Caco-2 (cell line): Measurements from ENCODE around the gene HMCN2. TPM values are rescaled to one million over a fixed set of nuclear protein-coding genes. Genes with fewer than 3 reads are reported as not detected.

Experiments
- Bru-seq: library from RNA; stranded (reverse); fragments of 400-500 nt; gene quantifications from one replicate; lab custom pipeline; 2021; lab: Mats Ljungman, UMichigan
- BruChase-seq, 2 experiments: library from RNA; stranded (reverse); fragments of 400-500 nt; gene quantifications; one replicate each; lab custom pipeline; 2021; lab: Mats Ljungman, UMichigan
- BruUV-seq: library from RNA; stranded (reverse); fragments of 400-500 nt; replicated peaks from 2 replicates; lab custom pipeline; 2021; lab: Mats Ljungman, UMichigan
- CTCF ChIA-PET: fragments of 300-600 bp; sonication (Branson Sonifier 250); formaldehyde crosslinking; loops from one replicate; lab custom pipeline; 2022; ENCODE audit warnings: antibody characterized with exemption; lab: Charles Lee
- POLR2A ChIA-PET: fragments of 300-600 bp; sonication (Branson Sonifier 250); formaldehyde crosslinking; loops from one replicate; lab custom pipeline; 2022; ENCODE audit warnings: antibody characterized with exemption; lab: Charles Lee
- DNase-seq, 2 experiments: peaks; one replicate each; pipeline versions ENCODE4 v3.0.0 to v3.0.0-alpha.2; 2020 to 2022
- H3K27me3 ChIP-seq: replicated peaks from 2 replicates; pipeline ENCODE4 v1.6.0; 2011; ENCODE audit warnings: low read length; ENCODE audit not compliant: control insufficient read depth, insufficient read depth
- H3K36me3 ChIP-seq: 2 replicates; pipeline ENCODE4 v1.5.1; 2011; ENCODE audit warnings: low read length; ENCODE audit not compliant: control insufficient read depth, insufficient read depth
- H3K4me1 ChIP-seq: fragments of 250-450 bp; sonication (Bioruptor Pico); 2 replicates; pipeline ENCODE4 v1.5.1; 2020; ENCODE audit warnings: mild to moderate bottlenecking
- H3K4me3 ChIP-seq: 2 replicates; pipeline ENCODE4 v1.5.1; 2011; ENCODE audit warnings: low read depth, mild to moderate bottlenecking, control low read depth, low read length
- H3K9me3 ChIP-seq: fragments of 250-450 bp; sonication (Bioruptor Pico); 2 replicates; pipeline ENCODE4 v1.5.1; 2020; ENCODE audit warnings: mild to moderate bottlenecking, moderate library complexity
- H3K27ac Mint-ChIP-seq: one replicate; pipeline ENCODE4 v1.8.0; 2022; ENCODE audit warnings: mixed read lengths; ENCODE audit not compliant: unreplicated experiment
- H3K27me3 Mint-ChIP-seq: one replicate; pipeline ENCODE4 v1.8.0; 2022; ENCODE audit warnings: mixed read lengths; ENCODE audit not compliant: insufficient read depth, unreplicated experiment
- H3K36me3 Mint-ChIP-seq: one replicate; pipeline ENCODE4 v1.8.0; 2022; ENCODE audit warnings: mild to moderate bottlenecking, mixed read lengths; ENCODE audit not compliant: insufficient read depth, unreplicated experiment
- H3K4me1 Mint-ChIP-seq: one replicate; pipeline ENCODE4 v1.8.0; 2022; ENCODE audit warnings: low read depth, mixed read lengths; ENCODE audit not compliant: unreplicated experiment
- H3K4me3 Mint-ChIP-seq: one replicate; pipeline ENCODE4 v1.8.0; 2022; ENCODE audit warnings: mild to moderate bottlenecking, moderate library complexity, mixed read lengths; ENCODE audit not compliant: unreplicated experiment
- H3K9me3 Mint-ChIP-seq: one replicate; pipeline ENCODE4 v1.8.0; 2022; ENCODE audit warnings: mixed read lengths; ENCODE audit not compliant: unreplicated experiment
- CTCF ChIP-seq, 2 experiments: fragments of 200-600 bp in 1 of 2; IDR thresholded peaks; 1 replicate in 1 of 2; 2 replicates in 1 of 2; pipeline versions ENCODE4 v1.5.1 to v1.8.0; 2011 to 2022; ENCODE audit warnings: antibody characterized with exemption in 1 of 2, control low read depth in 1 of 2, inconsistent platforms in 1 of 2, low read depth in 1 of 2, low read length in 1 of 2, mild to moderate bottlenecking in 1 of 2, moderate library complexity in 1 of 2; ENCODE audit not compliant: insufficient read depth in 1 of 2, severe bottlenecking in 1 of 2, unreplicated experiment in 1 of 2
- intact Hi-C: fragments of 100-400 bp; cut with micrococcal nuclease; formaldehyde crosslinking; loops from one replicate; pipeline ENCODE4 v1.10.0; 2022; ENCODE audit not compliant: unreplicated experiment
- long read RNA-seq: library from polyadenylated mRNA; stranded (forward); transcript quantifications from one replicate; pipeline ENCODE4 v2.0.0, GENCODE V29; 2022
- total RNA-seq: library from RNA; stranded (reverse); gene quantifications from 2 replicates; pipeline ENCODE4 v1.2.3, GENCODE V29; 2022

HMCN2 gene
- total RNA-seq = 0.41 and 0.53 TPM in 2 replicates
- percentile 3 among the genes with signal in this experiment for Bru-seq, nascent RNA
- percentile 5 among the genes with signal in this experiment for BruChase-seq, experiment 1, labeled RNA remaining after a 2-hour chase
- BruChase-seq, experiment 2, labeled RNA remaining after a 6-hour chase = percentile 5 among the genes with signal in this experiment
- long read RNA-seq, partial matches to known transcripts = 0 of 1 reads
- long read RNA-seq, other reads (novel, unspliced or antisense) = 1 of 1 reads

GRCh38 chr9:130265431-130266235 is at the start of gene HMCN2:
Gene HMCN2 (plus strand): TSS chr9:130265760. CDS start chr9:130265879, 119 bp downstream.
- intact Hi-C loops = no loop called here
- no peak within 1 kb of the TSS for H3K27ac Mint-ChIP-seq
- peak within 1 kb of the TSS; percentile 35 for H3K4me3 Mint-ChIP-seq
- no peak within 1 kb of the TSS for H3K4me3 ChIP-seq
- no peak for DNase-seq
- peaks cover 5% of the 10 kb centered on the region for H3K27me3 Mint-ChIP-seq
- BruUV-seq = no TSS peak
- ChIA-PET CTCF (no interaction called here), POLR2A (no interaction called here)
- H3K27me3 ChIP-seq = no peaks in the 10 kb centered on the region
- peaks cover 6% of the 10 kb centered on the region for H3K4me1 Mint-ChIP-seq
- H3K4me1 ChIP-seq = no peaks in the 10 kb centered on the region
- no peaks in the 10 kb centered on the region for H3K36me3 Mint-ChIP-seq
- no peaks in the 10 kb centered on the region for H3K9me3 Mint-ChIP-seq
- no peaks in the 10 kb centered on the region for H3K9me3 ChIP-seq
- no peaks in the 10 kb centered on the region for H3K36me3 ChIP-seq
- TF ChIP-seq CTCF (IDR thresholded peaks at IDR 0.05; ENCODE audit: insufficient read depth in 1 of 2, low read depth in 1 of 2, low read length in 1 of 2, severe bottlenecking in 1 of 2, unreplicated experiment in 1 of 2) = no peak

GRCh38 chr9:130217838-130218237 is 47.7 kb upstream of the HMCN2 start:
- intact Hi-C loops = no loop called here
- no peak overlapping the region for H3K4me3 ChIP-seq
- H3K27me3 ChIP-seq = no peaks in the 10 kb centered on the region
- BruUV-seq = no TSS peak
- H3K27ac Mint-ChIP-seq = no peak overlapping the region
- no peak for TF ChIP-seq CTCF (IDR thresholded peaks at IDR 0.05; ENCODE audit: insufficient read depth in 1 of 2, low read depth in 1 of 2, low read length in 1 of 2, severe bottlenecking in 1 of 2, unreplicated experiment in 1 of 2)
- H3K4me3 Mint-ChIP-seq = no peak overlapping the region
- no peaks in the 10 kb centered on the region for H3K27me3 Mint-ChIP-seq
- no peaks in the 10 kb centered on the region for H3K36me3 ChIP-seq
- H3K4me1 Mint-ChIP-seq = no peaks in the 10 kb centered on the region
- H3K9me3 ChIP-seq = no peaks in the 10 kb centered on the region
- H3K4me1 ChIP-seq = no peaks in the 10 kb centered on the region; the same call in 1 of the 2 replicates
- ChIA-PET CTCF (no interaction called here), POLR2A (no interaction called here)
- H3K36me3 Mint-ChIP-seq = peaks cover 9% of the 10 kb centered on the region
- DNase-seq = no peak
- no peaks in the 10 kb centered on the region for H3K9me3 Mint-ChIP-seq

GRCh38 chr9:130219661-130220096 is 45.9 kb upstream of the HMCN2 start:
- no TSS peak for BruUV-seq
- intact Hi-C loops = no loop called here
- Histone ChIP-seq H3K9me3 (no peaks in the 10 kb centered on the region), H3K27me3 (no peaks in the 10 kb centered on the region), H3K36me3 (no peaks in the 10 kb centered on the region), H3K4me3 (no peak overlapping the region), H3K4me1 (no peaks in the 10 kb centered on the region)
- DNase-seq = no peak
- Mint-ChIP-seq H3K4me3 (no peak overlapping the region), H3K27ac (no peak overlapping the region), H3K9me3 (no peaks in the 10 kb centered on the region), H3K36me3 (peaks cover 6% of the 10 kb centered on the region), H3K27me3 (no peaks in the 10 kb centered on the region), H3K4me1 (no peaks in the 10 kb centered on the region)
- CTCF ChIA-PET = no interaction called here
- no peak for TF ChIP-seq CTCF (IDR thresholded peaks at IDR 0.05; ENCODE audit: insufficient read depth in 1 of 2, low read depth in 1 of 2, low read length in 1 of 2, severe bottlenecking in 1 of 2, unreplicated experiment in 1 of 2)
- POLR2A ChIA-PET = no interaction called here
